Left kidney (tissue), 2 donors: ENCODE results near the gene DDX31. TPM values are rescaled to one million over a fixed set of nuclear protein-coding genes. Genes with fewer than 3 reads are reported as not detected.

ENCODE experiments used
- DNase-seq: peaks from one replicate; pipeline ENCODE4 v3.0.0-alpha.2; 2013
- polyA plus RNA-seq: library from polyadenylated mRNA; unstranded; fragments of 120-200 nt; gene quantifications from one replicate; pipeline ENCODE4 v1.2.1, GENCODE V29; 2013; ENCODE audit not compliant: insufficient read length

Gene DDX31
- polyA plus RNA-seq, 1 donor, result 18.9 TPM

DNA sequence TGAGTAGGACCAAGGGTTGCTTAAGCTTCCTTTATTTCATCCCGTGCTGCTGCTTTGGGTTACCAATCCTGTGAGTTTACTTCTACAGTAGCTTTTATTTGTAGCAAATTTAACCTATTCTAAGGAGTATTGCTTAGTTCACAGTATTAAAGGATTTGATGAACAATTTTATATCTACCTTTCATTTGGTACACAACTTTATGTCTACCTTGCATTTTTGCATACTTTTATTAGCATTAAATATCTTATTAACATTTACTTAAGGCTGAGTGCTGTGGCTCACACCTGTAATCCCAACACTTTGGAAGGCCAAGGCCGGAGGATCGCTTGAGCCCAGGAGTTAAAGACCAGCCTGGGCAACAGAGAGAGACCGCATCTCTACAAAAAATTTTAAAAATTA lies 4.7 kb upstream of the DDX31 start:
- DNase-seq, result no peak

- DNase-seq, result no peak
Measured at GRCh38 chr9:132673355-132673754, 3.6 kb upstream of the DDX31 start.

GRCh38 chr9:132672413-132672690 lies 2.6 kb upstream of the DDX31 start:
- no peak for DNase-seq

DNA sequence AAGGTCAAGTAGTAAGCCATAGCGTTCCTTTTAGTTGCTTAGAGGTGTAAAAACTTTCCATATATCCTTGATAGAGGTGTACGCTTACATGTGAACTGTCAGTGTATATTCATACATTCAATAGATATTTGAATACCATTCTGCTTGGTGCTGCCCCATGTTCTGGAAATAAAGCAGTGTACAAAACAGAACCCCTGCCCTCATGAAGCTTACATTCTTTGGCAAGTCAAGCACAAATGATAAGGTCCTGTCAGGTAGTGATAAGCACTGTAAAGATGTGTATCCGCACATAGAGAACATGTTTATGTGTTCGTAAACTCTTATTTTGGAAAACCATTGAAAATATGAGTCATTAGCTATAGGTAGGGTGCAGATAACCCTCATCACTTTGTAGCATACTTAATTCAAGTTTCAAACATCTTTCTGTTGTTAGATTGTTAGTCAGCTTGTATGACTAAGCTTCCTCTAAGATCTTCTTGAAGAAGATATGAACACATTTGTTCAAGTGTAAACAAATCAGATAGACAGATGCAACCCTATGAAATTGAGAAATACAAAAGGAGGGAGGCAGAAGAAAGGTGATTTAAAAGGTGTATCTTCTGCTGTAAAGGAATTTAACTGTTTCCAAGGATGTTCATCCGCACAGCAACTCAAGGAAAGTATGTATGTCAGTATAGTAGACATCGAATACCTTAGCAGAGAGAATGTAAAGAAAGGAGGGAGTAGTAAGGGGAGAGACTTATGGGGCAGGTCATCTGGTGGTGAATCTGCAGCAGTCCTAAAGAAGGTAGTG lies 2.0 kb upstream of the DDX31 start:
- no peak for DNase-seq

DNA sequence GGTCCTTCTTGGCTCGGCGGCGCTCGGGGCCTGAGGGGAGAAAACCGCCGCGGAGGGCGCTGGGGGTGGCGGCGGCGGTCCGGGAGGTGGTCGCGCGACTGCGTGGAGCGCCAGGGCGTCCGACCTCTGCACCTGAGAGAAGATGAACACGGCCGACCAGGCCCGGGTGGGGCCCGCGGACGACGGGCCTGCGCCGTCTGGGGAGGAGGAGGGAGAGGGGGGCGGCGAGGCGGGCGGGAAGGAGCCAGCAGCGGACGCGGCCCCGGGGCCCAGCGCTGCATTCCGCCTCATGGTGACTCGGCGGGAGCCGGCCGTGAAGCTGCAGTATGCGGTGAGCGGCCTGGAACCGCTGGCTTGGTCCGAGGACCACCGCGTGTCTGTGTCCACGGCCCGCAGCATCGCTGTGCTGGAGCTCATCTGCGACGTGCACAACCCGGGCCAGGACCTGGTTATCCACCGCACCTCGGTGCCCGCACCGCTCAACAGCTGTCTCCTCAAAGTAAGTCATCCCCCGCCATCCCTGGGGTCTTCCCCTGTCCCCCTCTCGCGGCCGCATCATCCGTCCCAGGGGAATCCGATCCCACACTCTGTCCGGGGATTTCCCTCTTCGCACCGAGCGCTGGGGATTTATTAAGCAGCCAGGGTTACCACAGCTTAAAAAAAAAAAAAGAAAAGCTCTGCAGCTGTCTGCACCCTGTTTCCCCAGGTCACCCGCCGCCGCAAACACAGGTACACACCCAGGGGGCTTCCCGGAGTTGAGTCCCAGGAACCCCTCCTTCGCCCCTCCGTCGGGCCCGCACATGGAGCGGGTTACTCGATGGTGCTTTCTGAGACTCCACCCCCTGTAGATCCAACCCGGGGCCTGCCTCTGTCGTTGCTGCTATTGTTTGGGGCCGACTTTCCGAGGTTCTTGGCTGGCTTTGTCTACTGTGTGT lies 941 bp upstream of the DDX31 start, which contains the start of gene GTF3C4:
TSS of gene GTF3C4 (plus strand) at position 8 of the 935 bp plus-strand sequence. CDS start at position 143, 135 bp downstream.
- DNase-seq, result no peak

GRCh38 chr9:132669319-132669697 lies 475 bp downstream of the DDX31 start:
- DNase-seq, result no peak

DNA sequence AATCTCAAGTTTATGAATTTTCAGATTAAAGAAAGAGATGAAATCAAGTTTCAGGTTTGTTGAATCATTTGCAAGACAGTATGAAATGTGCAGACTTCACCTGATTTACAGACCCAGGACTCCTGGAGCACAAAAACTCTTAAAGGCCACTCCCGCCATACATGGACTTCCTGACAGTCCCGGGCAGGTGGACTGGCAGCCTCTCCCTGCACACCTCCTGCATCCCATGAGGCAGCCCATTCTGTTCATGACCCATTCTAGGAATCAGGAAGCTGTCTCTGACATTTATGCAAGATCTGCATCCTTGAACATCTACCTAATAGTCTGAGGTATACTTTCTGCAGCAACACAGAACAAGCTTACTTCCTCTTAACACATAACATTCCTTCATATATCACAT lies 5.9 kb downstream of the DDX31 start:
- DNase-seq, result no peak

DNA sequence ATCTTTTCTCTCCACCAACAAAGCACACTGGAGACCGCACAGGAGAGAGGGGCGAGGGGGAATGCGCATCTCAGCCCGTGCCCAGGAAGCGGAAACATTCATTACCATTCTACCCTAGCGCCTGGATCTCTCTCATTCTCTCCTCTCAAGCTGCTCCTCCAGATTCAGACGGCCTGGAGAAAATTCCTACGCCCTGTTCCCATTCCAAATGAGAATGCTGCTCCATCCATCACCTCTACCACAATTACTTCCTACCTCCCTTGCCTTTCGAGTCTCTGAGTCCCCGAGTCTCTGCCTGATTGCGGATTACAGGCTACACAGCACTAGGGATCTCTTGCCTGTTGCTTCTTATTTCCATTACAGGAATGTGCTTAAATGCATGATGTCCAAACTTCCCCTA lies 6.7 kb downstream of the DDX31 start:
- no peak for DNase-seq

- DNase-seq, result no peak
Measured at GRCh38 chr9:132662152-132662945, 7.4 kb downstream of the DDX31 start.

GRCh38 chr9:132656299-132656698 lies 13.5 kb downstream of the DDX31 start:
- no peak for DNase-seq

DNA sequence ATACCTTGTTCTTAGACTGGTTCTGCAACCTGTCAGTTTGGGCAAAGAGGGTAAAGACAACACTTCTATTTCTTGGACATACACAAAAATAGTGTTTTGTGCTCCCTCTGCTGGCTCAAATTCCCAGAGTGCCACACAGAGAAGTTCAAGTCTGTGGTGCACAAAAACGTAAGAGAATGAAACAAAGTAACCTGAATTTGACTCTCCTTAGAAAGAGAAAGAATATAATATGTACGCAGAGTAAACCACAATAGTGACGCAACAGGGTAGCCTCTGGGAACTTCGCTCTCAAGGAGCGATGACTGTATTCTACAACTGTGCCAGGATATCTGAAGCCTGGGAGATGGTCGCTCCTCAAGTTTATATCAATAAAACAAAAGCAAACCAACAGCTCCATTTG lies 18.5 kb downstream of the DDX31 start:
- no peak for DNase-seq

DNA sequence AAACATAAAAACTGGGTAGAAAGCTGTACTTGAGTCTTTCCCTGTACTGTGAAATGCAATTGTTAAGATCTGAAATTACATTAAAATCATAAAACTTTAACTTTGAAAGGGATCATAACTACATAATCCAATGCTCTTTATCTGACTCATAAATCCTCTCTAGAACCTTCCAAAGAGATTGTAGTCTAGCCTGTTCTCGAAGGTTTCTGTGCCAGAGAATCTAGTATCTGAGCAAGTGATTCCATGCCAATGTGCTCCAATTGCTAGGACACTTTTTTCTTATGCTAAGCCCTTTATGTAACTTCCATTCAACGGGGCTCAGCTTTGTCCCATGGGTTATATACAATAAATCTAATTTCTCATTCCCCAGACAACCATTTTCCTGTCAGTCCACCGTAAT lies 21.1 kb downstream of the DDX31 start:
- no peak for DNase-seq

DNA sequence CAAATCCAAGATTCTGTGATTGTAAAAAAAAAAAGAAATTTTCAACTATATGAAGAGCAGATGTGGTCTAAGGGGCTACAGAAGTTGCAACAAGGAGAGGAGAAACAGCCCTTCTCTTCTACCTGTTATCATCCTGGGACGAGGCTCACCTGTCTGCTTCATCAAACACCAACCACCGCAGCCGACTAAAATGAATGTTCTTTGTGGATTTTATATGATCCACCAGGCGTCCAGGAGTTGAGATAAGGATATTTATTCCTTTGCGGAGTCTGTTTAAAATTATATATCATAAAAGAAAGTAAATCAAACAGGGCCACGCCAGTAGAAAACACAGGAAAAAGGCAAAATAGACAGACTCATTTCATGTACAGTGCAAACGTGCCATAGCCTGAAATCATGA lies 21.5 kb downstream of the DDX31 start:
- no peak for DNase-seq

GRCh38 chr9:132647806-132648205 lies 22.0 kb downstream of the DDX31 start:
- no peak for DNase-seq

DNA sequence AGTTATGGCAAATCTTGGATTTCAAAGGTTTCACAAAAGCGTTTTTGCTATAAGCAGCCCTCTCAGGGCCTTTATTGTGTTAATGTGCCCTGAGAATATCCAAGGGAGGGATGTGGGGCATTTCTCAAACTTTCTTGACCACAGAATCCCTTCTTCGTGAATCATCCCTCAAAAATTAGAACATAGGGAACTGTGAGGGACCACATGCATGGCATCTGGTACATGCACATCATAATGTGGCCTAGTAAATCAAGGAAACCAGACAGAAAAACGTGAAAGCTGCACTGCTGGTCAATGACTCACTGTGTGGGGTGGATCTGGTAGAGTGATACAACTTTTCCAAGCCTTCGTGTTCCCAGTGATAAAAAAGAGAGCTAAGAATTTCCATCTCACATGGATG lies 22.4 kb downstream of the DDX31 start:
- DNase-seq, result no peak

DNA sequence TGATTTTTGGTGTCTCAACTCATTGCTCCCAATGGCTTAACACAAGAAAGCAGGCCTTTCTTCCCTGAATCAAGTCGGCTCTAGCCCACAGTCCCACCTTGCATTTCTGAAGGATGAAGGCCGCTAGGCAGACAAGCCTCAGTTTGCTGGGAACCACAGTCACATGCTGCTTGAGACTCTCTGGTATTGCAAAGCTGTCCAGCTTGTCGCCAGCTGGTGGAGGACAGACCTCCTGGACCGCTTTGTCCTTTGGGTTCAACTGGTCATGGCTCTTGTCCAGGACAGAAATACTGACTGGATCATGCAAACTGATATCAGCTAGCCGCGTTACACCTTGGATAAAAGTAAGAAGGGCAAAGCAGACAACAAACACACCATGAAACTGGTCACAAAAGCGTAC lies 23.1 kb downstream of the DDX31 start:
- DNase-seq, result no peak

DNA sequence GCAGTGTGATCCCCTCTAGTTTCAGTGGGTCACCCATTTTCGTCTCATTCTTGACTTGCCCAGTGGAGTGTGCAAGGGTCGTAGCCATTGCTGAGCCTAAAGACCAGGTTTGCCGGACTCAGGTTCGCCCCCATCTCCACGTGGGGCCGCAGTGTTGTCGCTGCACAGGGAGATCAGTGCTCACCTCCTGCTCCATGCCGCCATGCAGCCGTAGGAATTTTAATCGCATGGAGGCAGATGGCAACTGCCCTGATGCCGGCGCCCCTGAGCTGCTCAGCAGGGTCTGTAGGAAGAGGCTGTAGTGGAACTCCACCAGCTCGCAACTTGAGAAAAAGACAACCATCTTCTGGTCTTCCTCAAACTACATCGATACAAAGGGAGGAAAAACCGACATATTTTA lies 24.1 kb downstream of the DDX31 start:
- DNase-seq, result no peak

DNA sequence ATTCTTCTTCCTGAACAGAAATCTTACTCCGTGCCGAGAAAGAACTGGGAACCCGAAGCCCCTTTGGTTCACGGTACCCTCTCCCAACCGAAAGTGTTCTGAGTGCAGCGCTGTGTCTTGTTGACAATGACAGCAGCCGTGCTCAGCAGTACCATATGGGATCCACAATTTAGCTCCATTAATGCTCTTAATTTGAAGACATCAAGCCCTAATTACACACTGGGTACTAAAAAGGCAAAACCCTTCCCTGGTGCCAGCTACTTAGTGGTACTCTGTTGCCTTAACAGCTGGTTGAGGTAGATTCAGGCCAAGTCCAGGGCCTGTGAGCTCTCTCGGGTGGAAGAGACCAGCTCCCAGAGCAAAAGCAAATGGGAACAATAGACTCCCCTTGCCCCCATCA lies 24.5 kb downstream of the DDX31 start:
- no peak for DNase-seq

GRCh38 chr9:132644251-132644650 lies 25.5 kb downstream of the DDX31 start:
- no peak for DNase-seq

GRCh38 chr9:132641216-132641615 lies 28.6 kb downstream of the DDX31 start:
- no peak for DNase-seq

DNA sequence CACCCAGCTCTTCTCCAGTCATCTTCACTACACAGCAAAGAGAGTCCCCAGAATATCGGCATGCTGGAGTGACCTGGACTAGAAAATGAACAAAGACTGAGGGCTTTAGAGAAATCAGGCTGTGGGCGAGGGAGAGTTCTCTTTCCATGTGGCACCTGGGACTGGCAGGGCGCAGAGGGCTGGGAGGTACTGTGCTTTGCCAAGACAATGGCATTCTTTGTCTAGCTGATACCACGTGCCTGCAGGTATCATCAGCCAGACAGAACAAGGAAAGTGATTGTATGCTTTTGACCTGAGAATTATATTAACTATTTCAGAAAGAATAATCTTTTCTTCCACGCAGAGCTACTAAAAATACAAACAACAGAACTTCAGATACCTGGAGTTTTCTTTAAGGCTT lies 30.5 kb downstream of the DDX31 start:
- no peak for DNase-seq

DNA sequence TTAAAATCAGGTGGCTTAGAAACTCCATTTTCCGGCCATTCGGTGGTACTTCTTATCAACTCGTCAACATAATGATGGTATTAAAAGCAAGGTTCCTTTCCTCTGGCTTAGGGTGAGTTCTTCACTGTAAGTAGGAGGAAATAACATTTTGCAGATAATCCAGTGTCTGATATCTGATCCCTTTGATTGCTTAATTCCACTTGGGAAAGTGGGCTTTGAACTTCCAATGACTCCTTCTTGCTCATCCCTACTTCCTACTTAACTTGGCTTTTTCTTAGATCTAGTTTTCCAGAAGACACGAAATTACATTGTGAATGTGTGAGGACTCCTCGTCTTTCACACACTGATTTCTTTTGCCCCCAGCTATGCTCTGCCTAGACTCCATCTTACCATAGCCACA lies 31.5 kb downstream of the DDX31 start:
- no peak for DNase-seq

- DNase-seq, result no peak
Measured at GRCh38 chr9:132637801-132638200, 32.0 kb downstream of the DDX31 start.
